ENCODE data around the gene GALK2. TPM values are rescaled to one million over a fixed set of nuclear protein-coding genes. Genes with fewer than 3 reads are reported as not detected.
"Not testable (repeated sequence)": the region's sequence is repeated elsewhere in the genome, so short reads cannot be mapped to it uniquely, and the experiment has no call there.

GALK2 gene
- total RNA-seq, 1 experiment from 2014 or later: 35.0 TPM

DNA sequence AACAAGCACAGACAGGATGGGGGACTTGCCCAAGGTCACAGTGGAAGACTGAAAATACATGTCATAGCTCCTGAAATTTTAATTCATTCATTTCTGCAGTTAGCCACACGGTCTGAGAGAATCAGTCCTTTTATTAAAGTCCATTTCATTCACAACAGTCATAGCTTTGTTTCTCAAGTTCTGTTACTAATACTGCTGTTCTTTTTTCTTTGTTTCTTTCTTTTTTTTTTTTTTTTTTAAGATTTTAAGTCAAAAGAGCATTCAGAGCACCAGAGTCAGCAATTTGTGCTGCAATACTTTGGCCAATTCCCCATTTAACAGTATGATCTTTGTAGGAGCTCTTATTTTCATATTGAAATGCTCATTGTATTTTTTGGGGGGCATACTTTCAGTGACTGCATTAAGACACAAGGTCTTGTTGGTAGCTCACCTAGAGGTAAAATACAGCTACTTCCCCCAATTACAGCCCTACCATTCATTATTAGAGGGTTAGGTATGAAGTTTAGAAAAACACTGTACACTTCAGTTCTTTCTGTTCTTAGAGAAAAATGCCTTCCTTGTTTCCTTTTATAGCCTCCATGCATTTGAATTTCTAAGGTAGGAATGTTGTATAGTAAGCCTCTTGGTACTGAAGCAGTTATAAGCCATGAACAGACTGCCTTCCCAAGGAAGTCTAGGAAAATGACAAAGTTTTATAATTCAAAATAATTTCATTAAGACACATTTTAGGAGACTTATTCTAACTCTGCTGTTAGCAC lies 9.6 kb downstream of the GALK2 start:
- H3K9me3 ChIP-seq (ENCODE audit: control insufficient read depth, insufficient read depth, low read depth, low read length): no peaks in the 10 kb centered on the region
- no peak overlapping the region for H3K27ac ChIP-seq (ENCODE audit: low read length)
- intact Hi-C loops (cut with micrococcal nuclease; ENCODE audit: unreplicated experiment) (no loop called here), in situ Hi-C loops (cut with HindIII; ENCODE audit: low pct_unique_long_range_greater_than_20kb, low sequenced_read_pairs) (no loop called here)
- no peak overlapping the region for H3K4me3 ChIP-seq (ENCODE audit: low read depth in 2 of 2, low read length in 2 of 2)
- DNase-seq (ENCODE audit: low read depth, low spot score) (no peak), ATAC-seq (no peak)
- no peaks in the 10 kb centered on the region for H3K4me1 ChIP-seq (ENCODE audit: control insufficient read depth, insufficient read depth, low read length)
- no peaks in the 10 kb centered on the region for H3K36me3 ChIP-seq (ENCODE audit: control insufficient read depth, insufficient read depth, low read length)
- ChIA-PET POLR2A (interaction anchor here (0.8 kb wide), 1 partner anchor 24 kb away, joined by 3 read pairs; the partner anchor contains the start of gene COPS2), CTCF (interaction anchor here (0.6 kb wide), 1 partner anchor 25 kb away, joined by 6 read pairs; no protein-coding TSS in a partner anchor)
- H3K27me3 ChIP-seq (ENCODE audit: control insufficient read depth, insufficient read depth, low read length): no peaks in the 10 kb centered on the region
- BruUV-seq (replicated peaks): no TSS peak
- TF ChIP-seq, protein P1, sequence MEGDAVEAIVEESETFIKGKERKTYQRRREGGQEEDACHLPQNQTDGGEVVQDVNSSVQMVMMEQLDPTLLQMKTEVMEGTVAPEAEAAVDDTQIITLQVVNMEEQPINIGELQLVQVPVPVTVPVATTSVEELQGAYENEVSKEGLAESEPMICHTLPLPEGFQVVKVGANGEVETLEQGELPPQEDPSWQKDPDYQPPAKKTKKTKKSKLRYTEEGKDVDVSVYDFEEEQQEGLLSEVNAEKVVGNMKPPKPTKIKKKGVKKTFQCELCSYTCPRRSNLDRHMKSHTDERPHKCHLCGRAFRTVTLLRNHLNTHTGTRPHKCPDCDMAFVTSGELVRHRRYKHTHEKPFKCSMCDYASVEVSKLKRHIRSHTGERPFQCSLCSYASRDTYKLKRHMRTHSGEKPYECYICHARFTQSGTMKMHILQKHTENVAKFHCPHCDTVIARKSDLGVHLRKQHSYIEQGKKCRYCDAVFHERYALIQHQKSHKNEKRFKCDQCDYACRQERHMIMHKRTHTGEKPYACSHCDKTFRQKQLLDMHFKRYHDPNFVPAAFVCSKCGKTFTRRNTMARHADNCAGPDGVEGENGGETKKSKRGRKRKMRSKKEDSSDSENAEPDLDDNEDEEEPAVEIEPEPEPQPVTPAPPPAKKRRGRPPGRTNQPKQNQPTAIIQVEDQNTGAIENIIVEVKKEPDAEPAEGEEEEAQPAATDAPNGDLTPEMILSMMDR (IDR thresholded peaks at IDR 0.05): no peak
- TF ChIP-seq, protein P2, sequence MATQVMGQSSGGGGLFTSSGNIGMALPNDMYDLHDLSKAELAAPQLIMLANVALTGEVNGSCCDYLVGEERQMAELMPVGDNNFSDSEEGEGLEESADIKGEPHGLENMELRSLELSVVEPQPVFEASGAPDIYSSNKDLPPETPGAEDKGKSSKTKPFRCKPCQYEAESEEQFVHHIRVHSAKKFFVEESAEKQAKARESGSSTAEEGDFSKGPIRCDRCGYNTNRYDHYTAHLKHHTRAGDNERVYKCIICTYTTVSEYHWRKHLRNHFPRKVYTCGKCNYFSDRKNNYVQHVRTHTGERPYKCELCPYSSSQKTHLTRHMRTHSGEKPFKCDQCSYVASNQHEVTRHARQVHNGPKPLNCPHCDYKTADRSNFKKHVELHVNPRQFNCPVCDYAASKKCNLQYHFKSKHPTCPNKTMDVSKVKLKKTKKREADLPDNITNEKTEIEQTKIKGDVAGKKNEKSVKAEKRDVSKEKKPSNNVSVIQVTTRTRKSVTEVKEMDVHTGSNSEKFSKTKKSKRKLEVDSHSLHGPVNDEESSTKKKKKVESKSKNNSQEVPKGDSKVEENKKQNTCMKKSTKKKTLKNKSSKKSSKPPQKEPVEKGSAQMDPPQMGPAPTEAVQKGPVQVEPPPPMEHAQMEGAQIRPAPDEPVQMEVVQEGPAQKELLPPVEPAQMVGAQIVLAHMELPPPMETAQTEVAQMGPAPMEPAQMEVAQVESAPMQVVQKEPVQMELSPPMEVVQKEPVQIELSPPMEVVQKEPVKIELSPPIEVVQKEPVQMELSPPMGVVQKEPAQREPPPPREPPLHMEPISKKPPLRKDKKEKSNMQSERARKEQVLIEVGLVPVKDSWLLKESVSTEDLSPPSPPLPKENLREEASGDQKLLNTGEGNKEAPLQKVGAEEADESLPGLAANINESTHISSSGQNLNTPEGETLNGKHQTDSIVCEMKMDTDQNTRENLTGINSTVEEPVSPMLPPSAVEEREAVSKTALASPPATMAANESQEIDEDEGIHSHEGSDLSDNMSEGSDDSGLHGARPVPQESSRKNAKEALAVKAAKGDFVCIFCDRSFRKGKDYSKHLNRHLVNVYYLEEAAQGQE (IDR thresholded peaks at IDR 0.05; ENCODE audit: insufficient read depth in 1 of 2, low read depth in 2 of 2, low read length in 1 of 2): no peak
- TF ChIP-seq TCF7L2 (IDR thresholded peaks at IDR 0.05; ENCODE audit: low read depth, low read length) (no peak), SIN3A (IDR thresholded peaks at IDR 0.05; ENCODE audit: borderline replicate concordance, insufficient read depth, low read depth, low read length) (no peak), POLR2AphosphoS5 (IDR thresholded peaks at IDR 0.05; ENCODE audit: low read depth, low read length) (no peak)

DNA sequence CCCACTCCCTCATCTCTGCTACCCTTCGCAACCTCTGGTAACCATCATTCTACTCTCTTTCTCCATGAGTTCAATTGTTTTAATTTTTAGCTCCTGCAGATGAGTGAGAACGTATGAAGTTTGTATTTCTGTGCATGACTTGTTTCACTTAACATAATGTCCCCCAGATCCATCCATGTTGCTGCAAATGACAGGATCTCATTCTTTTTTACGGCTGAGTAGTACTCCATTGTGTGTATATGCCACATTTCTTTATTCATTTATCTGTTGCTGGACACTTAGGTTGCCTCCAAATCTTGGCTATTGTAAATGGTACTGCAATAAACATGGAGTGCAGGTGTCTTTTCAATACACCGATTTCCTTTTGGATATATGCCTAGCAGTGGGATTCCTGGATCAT lies 12.1 kb downstream of the GALK2 start:
- DNase-seq (ENCODE audit: low read depth, low spot score) (no peak), ATAC-seq (no peak)
- intact Hi-C loops (cut with micrococcal nuclease; ENCODE audit: unreplicated experiment) (no loop called here), in situ Hi-C loops (cut with HindIII; ENCODE audit: low pct_unique_long_range_greater_than_20kb, low sequenced_read_pairs) (no loop called here)
- no peak overlapping the region for H3K4me3 ChIP-seq (ENCODE audit: low read depth in 2 of 2, low read length in 2 of 2)
- no peak for TF ChIP-seq SIN3A (IDR thresholded peaks at IDR 0.05; ENCODE audit: borderline replicate concordance, insufficient read depth, low read depth, low read length)
- TF ChIP-seq, protein P2 (IDR thresholded peaks at IDR 0.05; ENCODE audit: insufficient read depth in 1 of 2, low read depth in 2 of 2, low read length in 1 of 2): no peak
- TF ChIP-seq TCF7L2 (IDR thresholded peaks at IDR 0.05; ENCODE audit: low read depth, low read length): no peak
- no peak for TF ChIP-seq POLR2AphosphoS5 (IDR thresholded peaks at IDR 0.05; ENCODE audit: low read depth, low read length)
- TF ChIP-seq, protein P1 (IDR thresholded peaks at IDR 0.05): no peak
- H3K27me3 ChIP-seq (ENCODE audit: control insufficient read depth, insufficient read depth, low read length): no peaks in the 10 kb centered on the region
- no peaks in the 10 kb centered on the region for H3K4me1 ChIP-seq (ENCODE audit: control insufficient read depth, insufficient read depth, low read length)
- H3K27ac ChIP-seq (ENCODE audit: low read length): no peak overlapping the region
- POLR2A ChIA-PET: interaction anchor here (0.5 kb wide), 1 partner anchor 30 kb away, joined by 3 read pairs; no protein-coding TSS in a partner anchor
- H3K9me3 ChIP-seq (ENCODE audit: control insufficient read depth, insufficient read depth, low read depth, low read length): no peaks in the 10 kb centered on the region
- H3K36me3 ChIP-seq (ENCODE audit: control insufficient read depth, insufficient read depth, low read length): no peaks in the 10 kb centered on the region
- CTCF ChIA-PET: no interaction called here
- no TSS peak for BruUV-seq (replicated peaks)

DNA sequence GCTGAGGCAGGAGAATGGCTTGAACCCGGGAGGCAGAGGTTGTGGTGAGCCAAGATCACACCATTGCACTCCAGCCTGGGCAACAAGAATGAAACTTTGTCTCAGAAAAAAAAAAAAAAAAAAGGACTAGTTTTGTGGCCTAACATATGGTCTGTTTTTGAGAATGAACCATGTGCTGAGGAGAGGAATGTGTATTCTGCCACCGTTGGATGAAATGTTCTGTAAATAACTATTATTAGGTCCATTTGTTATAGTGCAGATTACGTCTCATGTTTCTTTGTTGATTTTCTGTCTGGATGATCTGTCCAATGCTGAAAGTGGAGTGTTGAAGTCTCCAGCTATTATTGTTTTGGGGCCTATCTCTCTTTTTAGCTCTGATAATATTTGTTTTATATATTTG lies 13.7 kb downstream of the GALK2 start:
- DNase-seq (ENCODE audit: low read depth, low spot score); H3K9me3 ChIP-seq (ENCODE audit: control insufficient read depth, insufficient read depth, low read depth, low read length); intact Hi-C loops (cut with micrococcal nuclease; ENCODE audit: unreplicated experiment); in situ Hi-C loops (cut with HindIII; ENCODE audit: low pct_unique_long_range_greater_than_20kb, low sequenced_read_pairs); ATAC-seq; H3K4me1 ChIP-seq (ENCODE audit: control insufficient read depth, insufficient read depth, low read length); H3K4me3 ChIP-seq (ENCODE audit: low read depth in 2 of 2, low read length in 2 of 2); CTCF ChIA-PET; H3K36me3 ChIP-seq (ENCODE audit: control insufficient read depth, insufficient read depth, low read length); H3K27ac ChIP-seq (ENCODE audit: low read length); H3K27me3 ChIP-seq (ENCODE audit: control insufficient read depth, insufficient read depth, low read length); BruUV-seq (replicated peaks); POLR2A ChIA-PET: not testable (repeated sequence)

All from Panc1 (cell line).